Islet precursor cell (in vitro differentiated cells): ENCODE results near the gene DHRS7B.
A peak's percentile ranks its signal among the peaks of the same experiment; 100 is the strongest.
"Not testable (repeated sequence)": the region's sequence is repeated elsewhere in the genome, so short reads cannot be mapped to it uniquely, and the experiment has no call there.

Experiments
- DNase-seq: peaks from one replicate; pipeline ENCODE4 v3.0.0-alpha.2; 2018

The DHRS7B gene, protein sequence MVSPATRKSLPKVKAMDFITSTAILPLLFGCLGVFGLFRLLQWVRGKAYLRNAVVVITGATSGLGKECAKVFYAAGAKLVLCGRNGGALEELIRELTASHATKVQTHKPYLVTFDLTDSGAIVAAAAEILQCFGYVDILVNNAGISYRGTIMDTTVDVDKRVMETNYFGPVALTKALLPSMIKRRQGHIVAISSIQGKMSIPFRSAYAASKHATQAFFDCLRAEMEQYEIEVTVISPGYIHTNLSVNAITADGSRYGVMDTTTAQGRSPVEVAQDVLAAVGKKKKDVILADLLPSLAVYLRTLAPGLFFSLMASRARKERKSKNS

DNA sequence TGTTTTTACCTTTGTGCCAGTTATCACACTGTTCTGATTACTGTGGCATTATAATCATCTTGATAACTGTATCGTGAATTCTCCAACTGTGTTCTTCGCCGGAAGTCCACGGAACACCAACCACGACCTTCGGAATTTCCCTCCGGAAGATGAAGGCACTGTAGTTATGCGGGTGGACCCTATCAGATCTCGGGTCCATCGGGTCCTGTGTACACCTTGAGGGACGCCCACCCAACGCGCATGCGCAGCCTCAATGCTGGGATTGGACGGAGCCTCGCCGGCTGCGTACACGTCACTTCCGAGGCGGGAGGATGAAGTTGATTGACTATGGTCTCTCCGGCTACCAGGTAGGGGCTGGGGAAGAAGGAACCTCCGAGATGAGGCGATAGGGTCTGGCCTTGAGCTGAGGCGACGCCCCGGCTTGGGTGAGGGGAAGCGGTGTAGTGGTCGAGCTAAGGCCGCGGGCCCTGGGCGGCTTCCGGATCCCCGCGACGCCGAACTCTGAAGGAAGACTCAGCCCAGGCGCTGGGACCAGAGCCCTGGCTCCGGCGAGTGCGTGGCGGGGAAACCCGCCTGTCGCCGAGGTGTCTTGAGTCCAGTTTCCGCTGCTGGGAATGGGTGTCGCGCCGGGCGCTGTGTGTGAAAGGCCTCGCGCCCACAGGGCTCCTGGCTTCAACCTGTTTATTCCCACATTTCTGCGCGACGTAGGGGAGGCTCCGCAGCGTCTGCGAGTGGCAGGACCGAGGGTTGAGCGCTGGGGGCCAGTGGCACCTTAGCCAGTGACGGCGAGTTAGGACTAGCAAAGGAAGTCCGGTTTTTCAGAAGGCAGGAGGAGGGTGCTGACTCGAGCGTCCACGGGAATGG lies at the start of gene DHRS7B:
TSS of gene DHRS7B (plus strand) at position 320 of the 864 bp plus-strand sequence. CDS start at position 328, 8 bp downstream.
- peak; percentile 99 for DNase-seq

DNA sequence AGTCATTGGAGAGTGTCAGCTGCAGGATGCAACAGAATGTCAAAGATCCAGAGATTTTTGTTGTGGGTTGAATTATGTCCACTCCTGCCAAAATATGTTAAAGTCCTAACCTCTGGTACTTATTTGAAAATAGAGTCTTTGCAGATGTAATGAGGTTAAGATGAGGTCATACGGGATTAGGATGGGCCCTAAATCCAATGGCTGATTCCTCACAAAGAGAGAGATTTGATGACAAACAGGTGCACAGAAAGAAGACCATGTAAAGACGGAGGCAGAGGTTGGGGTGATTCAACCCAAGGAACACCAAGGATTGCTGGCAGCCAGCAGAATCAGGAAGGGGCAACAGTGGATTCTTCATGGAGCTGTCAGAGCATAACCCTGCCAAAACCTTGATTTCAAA lies 49.5 kb upstream of the DHRS7B start:
- DNase-seq = no peak

- DNase-seq = no peak
These were observed 48.6 kb upstream of the DHRS7B start for GRCh38 chr17:21078016-21078780.

GRCh38 chr17:21079196-21079595 lies 47.6 kb upstream of the DHRS7B start:
- DNase-seq = no peak

- no peak for DNase-seq
These were observed 44.7 kb upstream of the DHRS7B start for GRCh38 chr17:21082001-21082436.

GRCh38 chr17:21085280-21085679 lies 41.5 kb upstream of the DHRS7B start:
- not testable (repeated sequence) for DNase-seq

DNA sequence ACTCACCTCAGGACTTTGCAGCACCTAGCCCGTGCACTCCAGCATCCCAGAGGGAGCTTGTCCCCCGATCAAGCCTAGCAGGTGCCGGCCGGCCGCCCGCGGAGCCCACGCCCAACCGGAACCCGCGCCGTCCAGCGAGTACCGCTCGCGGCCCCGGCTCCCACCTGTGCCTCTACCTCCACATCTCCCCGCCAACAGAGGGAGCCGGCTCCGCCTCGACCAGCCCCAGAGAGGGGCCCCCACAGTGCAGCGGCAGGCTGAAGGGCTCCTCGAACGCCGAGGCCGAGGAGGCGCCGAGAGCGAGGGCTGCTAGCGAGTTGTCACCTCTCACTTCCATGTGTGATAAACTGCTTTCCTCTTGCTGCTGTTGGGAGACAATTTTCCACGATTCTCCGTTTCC lies 41.1 kb upstream of the DHRS7B start:
- no peak for DNase-seq

DNA sequence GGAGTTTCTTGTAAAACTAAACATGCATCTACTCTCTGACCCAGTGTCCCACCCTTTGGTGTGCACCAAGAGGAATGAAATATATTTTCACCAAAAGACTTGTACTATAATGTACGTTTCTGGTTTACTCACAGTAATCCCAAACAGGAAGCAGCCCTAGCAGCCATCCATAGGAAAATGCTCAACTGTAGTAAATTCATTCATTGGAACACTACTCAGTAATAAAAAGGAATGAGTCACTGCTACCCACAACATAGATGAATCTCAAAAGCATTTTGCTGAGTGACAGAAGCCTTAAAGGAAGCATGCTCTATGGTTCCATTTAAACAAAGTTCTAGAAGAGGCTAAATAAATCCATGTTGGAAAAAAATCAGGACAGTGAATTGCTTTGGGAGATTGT lies 37.6 kb upstream of the DHRS7B start:
- no peak for DNase-seq

- DNase-seq = no peak
These were observed 36.5 kb upstream of the DHRS7B start for GRCh38 chr17:21089933-21090901.

GRCh38 chr17:21090902-21091618 lies 35.7 kb upstream of the DHRS7B start:
- no peak for DNase-seq

- DNase-seq = no peak
These were observed 32.5 kb upstream of the DHRS7B start for GRCh38 chr17:21094298-21094704.

GRCh38 chr17:21095735-21096134 lies 31.0 kb upstream of the DHRS7B start:
- no peak for DNase-seq

- no peak for DNase-seq
These were observed 29.9 kb upstream of the DHRS7B start for GRCh38 chr17:21096874-21097273.

GRCh38 chr17:21098934-21099689 lies 27.7 kb upstream of the DHRS7B start:
- peak; percentile 95 for DNase-seq

DNA sequence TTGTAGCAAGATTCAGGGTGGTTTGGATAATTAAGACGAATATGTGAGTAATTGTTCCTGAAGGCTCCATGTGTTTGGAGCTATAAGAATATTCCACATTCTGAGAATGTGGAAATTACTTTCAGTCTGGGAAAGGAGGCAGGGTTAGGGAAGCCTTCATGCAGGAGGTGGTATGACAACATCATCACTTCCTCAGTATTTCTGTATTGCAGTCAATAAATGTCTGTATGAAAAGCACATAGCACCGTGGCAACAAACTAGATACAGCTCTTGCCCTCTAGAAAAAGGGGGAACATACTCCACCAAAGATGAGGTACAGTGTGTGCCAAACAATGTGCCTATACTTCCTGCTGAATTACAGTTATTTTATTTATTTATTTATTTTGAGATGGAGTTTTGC lies 26.1 kb upstream of the DHRS7B start:
- no peak for DNase-seq

GRCh38 chr17:21104608-21105007 lies 22.2 kb upstream of the DHRS7B start:
- no peak for DNase-seq

DNA sequence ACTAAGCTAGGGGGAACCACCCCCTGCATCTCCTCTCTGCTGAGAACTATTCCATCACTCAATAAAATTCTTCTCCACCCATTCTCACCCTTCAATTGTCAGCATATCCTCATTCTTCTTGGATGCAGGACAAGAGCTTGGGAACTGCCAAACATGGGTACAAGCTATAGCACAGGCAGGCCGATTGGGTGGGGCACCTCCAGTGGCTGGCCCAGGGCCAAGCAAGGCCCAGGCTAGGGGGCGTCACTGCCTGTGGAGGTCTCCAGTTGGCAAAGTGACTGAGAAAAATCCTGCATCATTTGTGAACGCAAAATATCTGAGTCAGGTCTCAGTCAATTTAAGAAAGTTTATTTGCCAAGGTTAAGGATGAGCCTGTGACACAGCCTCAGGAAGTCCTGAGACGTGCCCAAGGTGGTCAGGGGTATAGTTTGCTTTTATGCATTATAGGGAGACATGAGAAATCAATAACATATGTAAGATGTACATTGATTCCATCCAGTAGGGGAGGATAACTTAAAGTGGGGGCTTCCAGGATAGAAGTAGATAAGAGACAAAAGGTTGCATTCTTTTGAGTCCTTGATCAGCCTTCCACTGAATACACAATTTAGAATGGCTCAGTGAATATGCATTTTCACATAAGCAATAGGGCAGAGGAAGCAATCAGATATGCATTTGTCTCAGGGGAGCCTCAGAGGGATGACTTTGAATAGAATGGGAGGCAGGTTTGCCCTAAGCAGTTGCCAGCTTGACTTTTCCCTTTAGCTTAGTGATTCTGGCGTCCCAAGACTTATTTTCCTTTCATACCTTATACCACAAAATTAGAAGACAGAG lies 21.5 kb upstream of the DHRS7B start:
- no peak for DNase-seq

DNA sequence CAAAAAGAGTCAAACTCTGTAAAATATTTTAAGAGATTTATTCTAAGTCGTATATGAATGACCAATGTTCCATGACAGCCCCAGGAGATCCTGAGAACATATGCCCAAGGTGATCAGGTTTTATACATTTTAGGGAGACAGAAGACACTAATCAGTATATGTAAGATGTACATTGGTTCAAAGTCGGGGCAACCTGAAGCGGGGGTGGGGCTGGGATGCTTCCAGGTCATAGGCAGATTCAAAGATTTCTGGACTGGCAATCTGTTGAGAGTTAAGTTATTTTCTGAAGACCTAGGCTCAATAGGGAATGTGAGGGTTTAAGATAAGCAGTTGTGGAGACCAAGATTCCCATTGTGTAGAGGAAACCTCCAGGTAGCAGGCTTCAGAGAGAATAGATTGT lies 20.4 kb upstream of the DHRS7B start:
- DNase-seq = no peak

DNA sequence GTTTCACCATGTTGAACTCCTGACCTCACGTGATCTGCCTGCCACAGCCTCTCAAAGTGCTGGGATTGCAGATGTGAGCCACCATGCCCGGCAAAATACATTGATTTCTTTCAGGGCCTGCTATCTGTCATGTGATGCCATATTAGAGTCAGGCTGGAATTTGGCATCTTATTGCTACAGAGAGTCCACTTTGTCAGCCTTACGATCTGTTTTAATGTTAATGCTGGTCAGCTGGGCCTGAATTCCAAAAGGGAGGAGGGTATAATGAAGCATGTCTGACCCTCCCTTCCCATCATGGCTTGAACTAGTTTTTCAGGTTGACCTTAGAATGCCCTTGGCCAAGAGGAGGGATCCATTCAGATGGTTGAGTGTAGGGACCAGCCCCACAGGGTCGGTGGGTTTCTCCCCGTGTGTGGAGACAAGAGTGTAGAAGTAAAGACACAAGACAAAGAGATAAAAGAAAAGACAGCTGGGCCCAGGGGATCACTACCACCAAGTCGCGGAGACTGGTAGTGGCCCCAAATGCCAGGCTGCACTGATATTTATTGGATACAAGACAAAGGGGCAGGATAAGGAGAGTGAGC lies 19.6 kb upstream of the DHRS7B start:
- DNase-seq = not testable (repeated sequence)
